Progenitor cell of endocrine pancreas (in vitro differentiated cells): ENCODE results near the gene NFKBIZ. TPM values are rescaled to one million over a fixed set of nuclear protein-coding genes. Genes with fewer than 3 reads are reported as not detected.
"Not testable (repeated sequence)": the region's sequence is repeated elsewhere in the genome, so short reads cannot be mapped to it uniquely, and the experiment has no call there.

Experiments used
- DNase-seq: peaks from one replicate; pipeline ENCODE4 v3.0.0; 2021; ENCODE audit warnings: low spot score; ENCODE audit not compliant: unreplicated experiment
- H3K27ac Mint-ChIP-seq: 2 replicates; pipeline ENCODE4 v1.8.0; 2021; ENCODE audit warnings: mild to moderate bottlenecking, moderate library complexity, mixed read lengths
- H3K27me3 Mint-ChIP-seq: 2 replicates; pipeline ENCODE4 v1.8.0; 2021; ENCODE audit warnings: mixed read lengths
- H3K36me3 Mint-ChIP-seq: 2 replicates; pipeline ENCODE4 v1.8.0; 2022; ENCODE audit warnings: mixed read lengths; ENCODE audit not compliant: insufficient read depth
- H3K4me1 Mint-ChIP-seq: 2 replicates; pipeline ENCODE4 v1.8.0; 2021; ENCODE audit warnings: low read depth, mixed read lengths
- H3K4me3 Mint-ChIP-seq: 2 replicates; pipeline ENCODE4 v1.8.0; 2021; ENCODE audit warnings: low read depth, mild to moderate bottlenecking, moderate library complexity, mixed read lengths
- H3K9me3 Mint-ChIP-seq: 2 replicates; pipeline ENCODE4 v1.8.0; 2021; ENCODE audit warnings: low read depth, mixed read lengths
- CTCF ChIP-seq: fragments of 200-600 bp; sonication (generic); IDR thresholded peaks from one replicate; pipeline ENCODE4 v1.5.0; 2021; ENCODE audit warnings: antibody characterized with exemption, mild to moderate bottlenecking; ENCODE audit not compliant: unreplicated experiment
- total RNA-seq: library from RNA; stranded (reverse); gene quantifications from 2 replicates; pipeline ENCODE4 v1.2.1, GENCODE V29; 2021

Gene NFKBIZ
- total RNA-seq, 1 donor from 2014 or later, result 13.3 TPM

DNA sequence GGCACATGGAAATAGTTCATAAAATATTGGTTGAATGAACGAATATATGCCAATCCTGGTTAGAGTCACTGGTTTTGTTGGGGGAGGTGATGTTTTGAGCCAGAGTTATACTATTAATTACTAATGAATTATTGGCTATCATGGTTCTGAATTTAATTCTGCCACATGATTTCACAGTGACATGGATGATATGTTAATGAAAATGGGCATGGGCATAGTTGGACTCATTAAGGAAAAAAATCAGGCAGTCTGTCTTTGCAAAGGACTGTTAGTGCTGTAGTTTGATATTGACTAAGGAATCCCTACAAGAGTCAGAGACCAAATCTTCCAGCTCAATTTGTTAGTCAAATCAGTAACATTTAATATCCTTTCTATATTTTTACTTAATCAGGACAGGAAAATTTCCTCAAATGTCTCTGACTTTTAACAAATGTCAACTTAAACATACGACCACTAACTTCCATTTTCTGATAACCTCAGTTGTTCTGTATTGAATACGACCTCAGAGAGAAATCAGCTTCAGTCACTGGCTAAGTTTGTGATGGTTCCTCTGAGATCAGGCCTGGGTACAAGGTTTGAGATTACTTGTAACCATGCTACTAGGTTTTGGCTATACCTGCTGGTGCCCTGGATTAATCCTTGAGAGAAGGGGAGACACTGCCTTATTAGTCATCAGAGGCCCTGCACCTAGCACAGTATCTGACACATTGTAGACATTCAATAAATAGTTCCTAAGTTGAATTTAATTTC, 13.3 kb downstream of the NFKBIZ start:
- Mint-ChIP-seq H3K4me3 (no peak overlapping the region), H3K36me3 (peaks cover 18% of the 10 kb centered on the region), H3K27me3 (no peaks in the 10 kb centered on the region), H3K4me1 (peaks cover 12% of the 10 kb centered on the region), H3K9me3 (no peaks in the 10 kb centered on the region), H3K27ac (no peak overlapping the region)
- DNase-seq, result no peak
- TF ChIP-seq CTCF, result no peak

DNA sequence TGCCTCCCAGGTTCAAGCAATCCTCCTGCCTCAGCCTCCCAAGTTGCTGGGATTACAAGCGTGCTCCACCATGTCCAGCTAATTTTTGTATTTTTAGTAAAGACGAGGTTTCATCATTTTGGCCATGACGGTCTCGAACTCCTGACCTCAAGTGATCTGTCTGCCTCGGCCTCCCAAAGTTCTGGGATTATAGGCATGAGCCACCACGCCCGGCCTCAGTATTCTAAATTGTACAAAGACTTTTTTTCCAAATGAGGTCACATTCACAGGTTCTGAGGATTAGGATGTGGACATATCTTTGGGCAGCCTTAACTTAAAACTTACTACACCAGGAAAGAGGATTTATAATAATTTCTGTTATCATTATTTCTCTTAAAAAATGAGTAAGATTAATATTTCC, 15.6 kb downstream of the NFKBIZ start:
- not testable (repeated sequence) for H3K27me3 Mint-ChIP-seq, DNase-seq, H3K36me3 Mint-ChIP-seq, H3K27ac Mint-ChIP-seq, H3K9me3 Mint-ChIP-seq, H3K4me3 Mint-ChIP-seq
- H3K4me1 Mint-ChIP-seq, result peaks cover 25% of the 10 kb centered on the region

DNA sequence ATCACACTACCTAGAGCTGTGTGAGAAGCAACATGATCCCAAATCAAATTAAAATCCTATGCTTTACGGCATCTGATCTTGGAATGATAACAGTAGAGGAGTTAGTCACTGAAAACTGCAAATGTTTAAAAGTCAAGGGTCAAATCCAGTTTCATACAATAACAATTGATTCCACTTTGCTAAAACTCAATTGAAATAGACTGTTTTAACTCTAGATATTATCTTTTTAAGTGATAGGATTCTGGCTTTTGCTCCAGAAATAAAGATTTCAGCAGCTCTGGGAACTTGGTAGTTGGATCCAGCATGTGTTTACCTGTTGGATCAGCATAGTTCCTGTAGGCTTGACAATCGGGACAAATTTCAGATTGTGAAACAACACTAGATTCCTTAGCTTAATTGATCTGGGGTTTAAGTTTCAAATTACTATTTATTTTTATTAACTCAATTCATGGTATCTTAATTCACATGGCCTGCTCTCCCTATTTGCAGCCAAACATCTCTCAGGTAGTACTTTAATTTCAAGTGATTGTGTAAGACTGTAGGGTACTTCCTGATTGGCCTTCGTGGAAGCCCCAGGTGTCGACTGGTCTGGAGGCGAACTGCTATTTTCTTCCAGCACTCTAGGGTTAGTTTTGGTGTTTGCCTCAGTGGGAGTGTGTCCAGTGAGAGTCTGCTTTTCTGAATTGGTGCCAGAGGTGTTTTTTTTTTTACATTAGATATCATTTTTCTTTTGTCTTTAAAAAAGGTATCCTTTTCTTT, 16.6 kb downstream of the NFKBIZ start:
- H3K36me3 Mint-ChIP-seq, result peaks cover 2% of the 10 kb centered on the region
- H3K4me3 Mint-ChIP-seq, result no peak overlapping the region
- H3K27me3 Mint-ChIP-seq, result no peaks in the 10 kb centered on the region
- no peaks in the 10 kb centered on the region for H3K9me3 Mint-ChIP-seq
- TF ChIP-seq CTCF, result no peak
- H3K4me1 Mint-ChIP-seq, result peaks cover 25% of the 10 kb centered on the region
- DNase-seq, result no peak
- no peak overlapping the region for H3K27ac Mint-ChIP-seq

GRCh38 chr3:101867511-101867910, 18.2 kb downstream of the NFKBIZ start:
- no peak for TF ChIP-seq CTCF
- H3K4me3 Mint-ChIP-seq, result no peak overlapping the region
- no peak overlapping the region for H3K27ac Mint-ChIP-seq
- DNase-seq, result no peak
- H3K9me3 Mint-ChIP-seq, result no peaks in the 10 kb centered on the region
- peaks cover 25% of the 10 kb centered on the region for H3K4me1 Mint-ChIP-seq
- no peaks in the 10 kb centered on the region for H3K36me3 Mint-ChIP-seq
- H3K27me3 Mint-ChIP-seq, result no peaks in the 10 kb centered on the region

- Mint-ChIP-seq H3K27me3 (no peaks in the 10 kb centered on the region), H3K36me3 (no peaks in the 10 kb centered on the region), H3K9me3 (no peaks in the 10 kb centered on the region), H3K27ac (no peak overlapping the region), H3K4me1 (peaks cover 25% of the 10 kb centered on the region), H3K4me3 (no peak overlapping the region)
- no peak for DNase-seq
- no peak for TF ChIP-seq CTCF
These were observed 18.7 kb downstream of the NFKBIZ start for GRCh38 chr3:101867996-101868395.
